ENCODE results near the gene ZBED4. TPM values are rescaled to one million over a fixed set of nuclear protein-coding genes. Genes with fewer than 3 reads are reported as not detected.

Gene ZBED4
- total RNA-seq, 1 experiment from 2014 or later = 23.0 TPM

DNA sequence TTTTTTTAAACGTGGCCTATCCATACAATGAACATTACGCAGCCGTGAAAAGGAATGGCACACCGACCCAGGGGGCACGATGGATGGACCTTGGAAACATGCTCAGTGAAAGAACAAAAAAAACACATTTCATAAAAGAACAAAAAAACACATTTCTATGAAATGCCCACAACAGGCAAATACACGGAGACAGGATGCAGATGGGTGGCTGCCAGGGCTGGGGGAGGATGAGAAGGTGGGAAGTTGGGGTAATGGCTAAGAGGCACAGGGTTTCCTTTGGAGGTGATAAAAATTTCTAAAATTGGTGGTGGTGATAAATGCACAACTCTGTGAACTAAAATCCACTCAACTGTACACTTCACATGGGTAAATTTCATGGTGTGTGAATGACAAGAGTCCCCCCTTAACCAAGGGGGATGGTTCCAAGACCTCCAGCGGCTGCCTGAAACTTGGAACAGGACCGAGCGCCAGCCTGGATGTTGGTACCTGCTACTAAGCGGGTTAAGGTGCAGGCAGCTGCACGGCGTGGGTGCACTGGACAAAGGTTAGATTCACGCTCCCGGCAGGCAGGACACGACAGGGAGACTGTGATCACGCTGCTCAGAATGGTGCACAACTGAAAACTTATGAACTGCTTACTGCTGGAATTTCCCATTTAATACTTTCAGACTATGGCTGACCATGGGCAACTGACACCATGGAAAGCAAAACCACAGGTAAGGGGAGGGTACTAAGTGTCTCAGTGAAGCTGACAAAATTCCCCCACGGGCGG, 42.4 kb upstream of the ZBED4 start:
- peaks cover 8 to 44% (median 26%) of the 10 kb centered on the region in 3 experiments; a peak in 6 of 7 replicates for H3K36me3 Mint-ChIP-seq (ENCODE audit: insufficient read depth in 1 of 3, low read depth in 3 of 3)
- no peaks in the 10 kb centered on the region for H4K20me1 ChIP-seq (ENCODE audit: control insufficient read depth, insufficient read depth, insufficient read length)

More for the DNA sequence above, 42.4 kb upstream of the ZBED4 start:
- no peak overlapping the region for H2AFZ ChIP-seq (ENCODE audit: low read length)
- WGBS (ENCODE audit: extremely low coverage, insufficient read length, low lambda C conversion rate) = no CpG with 5 or more reads among the region's 18 CpGs
- TF ChIP-seq, protein P1, sequence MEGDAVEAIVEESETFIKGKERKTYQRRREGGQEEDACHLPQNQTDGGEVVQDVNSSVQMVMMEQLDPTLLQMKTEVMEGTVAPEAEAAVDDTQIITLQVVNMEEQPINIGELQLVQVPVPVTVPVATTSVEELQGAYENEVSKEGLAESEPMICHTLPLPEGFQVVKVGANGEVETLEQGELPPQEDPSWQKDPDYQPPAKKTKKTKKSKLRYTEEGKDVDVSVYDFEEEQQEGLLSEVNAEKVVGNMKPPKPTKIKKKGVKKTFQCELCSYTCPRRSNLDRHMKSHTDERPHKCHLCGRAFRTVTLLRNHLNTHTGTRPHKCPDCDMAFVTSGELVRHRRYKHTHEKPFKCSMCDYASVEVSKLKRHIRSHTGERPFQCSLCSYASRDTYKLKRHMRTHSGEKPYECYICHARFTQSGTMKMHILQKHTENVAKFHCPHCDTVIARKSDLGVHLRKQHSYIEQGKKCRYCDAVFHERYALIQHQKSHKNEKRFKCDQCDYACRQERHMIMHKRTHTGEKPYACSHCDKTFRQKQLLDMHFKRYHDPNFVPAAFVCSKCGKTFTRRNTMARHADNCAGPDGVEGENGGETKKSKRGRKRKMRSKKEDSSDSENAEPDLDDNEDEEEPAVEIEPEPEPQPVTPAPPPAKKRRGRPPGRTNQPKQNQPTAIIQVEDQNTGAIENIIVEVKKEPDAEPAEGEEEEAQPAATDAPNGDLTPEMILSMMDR (conservative IDR thresholded peaks at IDR 0.05) = no peak
- no peak overlapping the region for H2BK120ac ChIP-seq (ENCODE audit: low read depth, low read length, poor library complexity, severe bottlenecking)
- no peak overlapping the region for H4K8ac ChIP-seq (replicated peaks; ENCODE audit: insufficient read length, low read depth, low read length)
- Mint-ChIP-seq H3K4me1 (no peaks in the 10 kb centered on the region), H3K27ac (no peak overlapping the region; a peak in 3 of 7 replicates), H3K9me3 (no peaks in the 10 kb centered on the region), H3K27me3 (ENCODE audit: low read depth) (no peaks in the 10 kb centered on the region), H3K4me3 (no peak overlapping the region)
- no peak overlapping the region for H2BK15ac ChIP-seq (ENCODE audit: low read depth, low read length)
- no peak overlapping the region for H3K23ac ChIP-seq (ENCODE audit: insufficient read length, low read depth, low read length)
- no peak for DNase-seq
- no peak overlapping the region for H3K4me2 ChIP-seq (ENCODE audit: insufficient read depth, insufficient read length, low read length)
- no peak overlapping the region for H3K4ac ChIP-seq (ENCODE audit: low read depth, low read length)
- H3K27me3 ChIP-seq (ENCODE audit: insufficient read depth, low read length) = no peaks in the 10 kb centered on the region
- no peak overlapping the region for H2BK5ac ChIP-seq (ENCODE audit: insufficient read length, low read length)
- H3K23me2 ChIP-seq (ENCODE audit: insufficient read length, low read depth, low read length, poor library complexity, severe bottlenecking) = peaks cover 2% of the 10 kb centered on the region
- no peak overlapping the region for H2BK12ac ChIP-seq (ENCODE audit: insufficient read length, low read depth, low read length)
- H3K14ac ChIP-seq (ENCODE audit: insufficient read depth, low read length) = no peak overlapping the region; the same call in 1 of the 2 replicates
- H3K56ac ChIP-seq (ENCODE audit: insufficient read length, low read depth, low read length) = no peak overlapping the region
- no peak overlapping the region for H3K9ac ChIP-seq (ENCODE audit: extremely low read depth, insufficient read length, low read length)
- H4K91ac ChIP-seq (ENCODE audit: insufficient read length, low read depth, low read length) = no peak overlapping the region
- H2AK5ac ChIP-seq (ENCODE audit: insufficient read length, low read length) = no peak overlapping the region
- no peak overlapping the region for H3T11ph ChIP-seq (ENCODE audit: low read length)
- no peak overlapping the region for H3K18ac ChIP-seq (ENCODE audit: insufficient read length, low read depth, low read length)
- H3K9me3 ChIP-seq (ENCODE audit: control insufficient read depth, low read depth, low read length) = no peaks in the 10 kb centered on the region
- no peak overlapping the region for H3K27ac ChIP-seq (ENCODE audit: insufficient read length, low read depth, low read length)
- no peak overlapping the region for H4K5ac ChIP-seq (ENCODE audit: insufficient read length, low read depth, low read length)
- no peaks in the 10 kb centered on the region for H3K4me1 ChIP-seq (ENCODE audit: insufficient read depth, low read length)
- H3K79me2 ChIP-seq (ENCODE audit: insufficient read depth, low read length) = peaks cover 61% of the 10 kb centered on the region
- no peak overlapping the region for H2BK20ac ChIP-seq (ENCODE audit: low read depth, low read length, poor library complexity, severe bottlenecking)
- peaks cover 11% of the 10 kb centered on the region for H3K79me1 ChIP-seq (ENCODE audit: insufficient read depth, low read depth, low read length, poor library complexity, severe bottlenecking)

All from H9 (cell line).